Stimulated activated naive B cell treated with anti-CD40 and anti-IgM and Interleukin-4, amounts not matched to agents 10 μg/mL and 1 μg/mL and 100 μg/mL, for 72 hours (primary cell): ENCODE results near the gene ARMC9.
"Not testable (repeated sequence)": the region's sequence is repeated elsewhere in the genome, so short reads cannot be mapped to it uniquely, and the experiment has no call there.

Source experiments
- ATAC-seq, 2 donors: fragments of 150-1000 bp; cut with Tn5 transposase; replicated peaks; 2 replicates each; pipeline ENCODE4 v1.10.0; 2021; ENCODE audit warnings: moderate library complexity in 1 of 2
- DNase-seq: peaks from one replicate; pipeline ENCODE4 v3.0.0; 2021
- H3K27ac Mint-ChIP-seq: one replicate; pipeline ENCODE4 v1.8.0; 2022; ENCODE audit warnings: mild to moderate bottlenecking, mixed read lengths
- H3K27me3 Mint-ChIP-seq, 2 donors: one replicate each; pipeline ENCODE4 v1.8.0; 2022; ENCODE audit warnings: mixed read lengths in 2 of 2
- H3K36me3 Mint-ChIP-seq, 2 donors: one replicate each; pipeline ENCODE4 v1.8.0; 2022; ENCODE audit warnings: mixed read lengths in 2 of 2, mild to moderate bottlenecking in 1 of 2
- H3K4me1 Mint-ChIP-seq, 2 donors: one replicate each; pipeline ENCODE4 v1.8.0; 2022; ENCODE audit warnings: mixed read lengths in 2 of 2, mild to moderate bottlenecking in 1 of 2
- H3K4me3 Mint-ChIP-seq, 2 donors: one replicate each; pipeline ENCODE4 v1.8.0; 2022; ENCODE audit warnings: mild to moderate bottlenecking in 2 of 2, mixed read lengths in 2 of 2, moderate library complexity in 1 of 2
- H3K9me3 Mint-ChIP-seq, 2 donors: one replicate each; pipeline ENCODE4 v1.8.0; 2022; ENCODE audit warnings: mixed read lengths in 2 of 2, mild to moderate bottlenecking in 1 of 2

The ARMC9 gene

GRCh38 chr2:231341100-231341499 lies 142.7 kb downstream of the ARMC9 start:
- Mint-ChIP-seq H3K36me3 (peaks cover 0 to 10% of the 10 kb centered on the region in 2 donors), H3K4me1 (no peaks in the 10 kb centered on the region), H3K27ac (no peak overlapping the region), H3K9me3 (no peaks in the 10 kb centered on the region), H3K4me3 (no peak overlapping the region), H3K27me3 (no peaks in the 10 kb centered on the region)
- DNase-seq (no peak), ATAC-seq (no peak)

DNA sequence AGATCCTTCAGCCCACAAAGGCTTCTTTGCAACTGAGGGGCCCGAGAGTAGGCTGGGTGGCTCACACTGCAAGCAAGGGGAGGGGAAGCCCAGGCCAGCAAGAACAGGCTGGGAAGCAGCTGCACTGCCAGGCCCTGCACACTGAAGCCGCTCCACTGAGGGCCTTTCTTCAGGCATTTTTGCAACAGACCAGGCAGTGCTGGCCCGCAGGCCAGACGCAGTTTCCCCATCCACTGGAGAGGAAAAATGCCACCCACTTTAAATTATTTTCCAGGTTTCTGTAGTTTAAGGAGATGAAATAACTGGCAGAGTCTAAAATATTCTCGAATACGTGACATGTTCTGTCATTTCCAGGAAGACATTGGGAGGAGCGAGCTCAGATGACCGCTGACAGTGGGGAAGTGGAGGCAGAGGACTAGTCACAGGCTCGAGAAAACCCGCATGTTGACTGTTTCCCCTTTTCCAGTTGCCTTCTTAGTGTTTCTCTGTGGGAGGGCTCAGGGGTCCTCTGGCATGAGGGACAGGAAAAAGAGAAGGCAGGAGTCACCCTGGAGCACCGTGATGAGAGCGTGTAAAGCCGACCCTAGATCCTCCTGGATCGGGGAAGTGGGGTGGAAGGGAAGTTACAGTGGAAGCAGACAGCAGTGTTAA lies 143.8 kb downstream of the ARMC9 start:
- Mint-ChIP-seq H3K27ac (no peak overlapping the region), H3K4me3 (no peak overlapping the region), H3K4me1 (no peaks in the 10 kb centered on the region), H3K36me3 (peaks cover 0 to 10% of the 10 kb centered on the region in 2 donors), H3K27me3 (no peaks in the 10 kb centered on the region), H3K9me3 (no peaks in the 10 kb centered on the region)
- DNase-seq (no peak), ATAC-seq (no peak)

DNA sequence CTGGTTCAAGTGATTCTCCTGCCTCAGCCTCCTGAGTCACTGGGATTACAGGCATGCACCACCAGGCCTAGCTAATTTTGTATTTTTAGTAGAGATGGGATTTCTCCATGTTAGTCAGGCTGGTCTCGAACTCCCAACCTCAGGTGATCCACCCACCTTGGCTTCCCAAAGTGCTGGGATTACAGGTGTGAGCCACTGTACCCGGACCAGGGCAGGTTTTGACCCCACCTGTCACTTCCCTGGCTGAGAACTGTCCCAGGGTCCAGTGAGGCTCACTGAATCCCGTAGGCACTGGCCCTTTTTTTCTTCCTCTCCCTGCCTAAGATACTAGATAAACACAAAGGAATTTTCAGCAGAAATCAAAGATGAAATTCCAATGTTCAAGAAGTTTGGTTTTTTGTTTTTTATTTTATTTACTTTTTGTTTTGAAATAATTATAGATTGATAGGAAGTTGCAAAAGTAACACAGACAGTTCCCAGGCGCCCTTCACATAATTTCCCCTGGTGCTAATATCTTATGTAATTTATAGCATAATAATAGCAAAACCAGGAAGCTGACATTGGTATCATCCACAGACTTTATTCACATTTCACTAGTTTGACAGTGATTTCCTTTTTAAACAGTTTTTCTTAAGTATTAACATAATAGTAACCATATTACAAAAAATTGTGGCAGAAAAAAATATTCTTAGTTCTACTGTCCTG lies 144.7 kb downstream of the ARMC9 start:
- no peaks in the 10 kb centered on the region for H3K9me3 Mint-ChIP-seq
- no peak overlapping the region for H3K27ac Mint-ChIP-seq
- DNase-seq (no peak), ATAC-seq (no peak)
- no peak overlapping the region for H3K4me3 Mint-ChIP-seq
- H3K36me3 Mint-ChIP-seq: peaks cover 3 to 10% of the 10 kb centered on the region in 2 donors
- no peaks in the 10 kb centered on the region for H3K27me3 Mint-ChIP-seq
- H3K4me1 Mint-ChIP-seq: no peaks in the 10 kb centered on the region

DNA sequence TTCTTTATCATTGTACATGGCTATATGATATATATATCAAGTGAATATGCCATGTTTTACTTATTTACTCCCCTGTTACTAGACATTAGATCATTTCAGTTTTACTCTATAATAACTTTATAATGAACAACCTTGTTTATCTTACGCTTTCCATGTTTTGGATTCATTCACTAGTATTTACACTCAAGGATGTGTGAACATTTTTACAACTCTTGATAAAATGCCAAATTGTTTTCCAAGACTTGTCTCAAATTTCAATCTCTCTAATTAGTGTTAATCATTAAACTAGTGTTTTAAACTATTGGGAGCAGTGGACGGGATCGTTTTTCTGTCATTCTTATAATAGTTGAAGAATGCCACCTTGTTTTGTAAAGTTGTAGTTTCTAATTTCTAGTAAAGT lies 145.6 kb downstream of the ARMC9 start:
- Mint-ChIP-seq H3K4me3 (no peak overlapping the region), H3K36me3 (peaks cover 4 to 11% of the 10 kb centered on the region in 2 donors), H3K27ac (no peak overlapping the region), H3K9me3 (no peaks in the 10 kb centered on the region), H3K27me3 (peaks cover 0 to under 1% of the 10 kb centered on the region in 2 donors), H3K4me1 (no peaks in the 10 kb centered on the region)
- DNase-seq (no peak), ATAC-seq (no peak)

GRCh38 chr2:231344851-231345250 lies 146.4 kb downstream of the ARMC9 start:
- H3K27ac Mint-ChIP-seq: no peak overlapping the region
- peaks cover 0 to 3% of the 10 kb centered on the region in 2 donors for H3K27me3 Mint-ChIP-seq
- no peaks in the 10 kb centered on the region for H3K4me1 Mint-ChIP-seq
- H3K4me3 Mint-ChIP-seq: no peak overlapping the region
- DNase-seq (no peak), ATAC-seq (no peak)
- H3K36me3 Mint-ChIP-seq: peaks cover 7 to 12% of the 10 kb centered on the region in 2 donors
- H3K9me3 Mint-ChIP-seq: peaks cover 0 to 2% of the 10 kb centered on the region in 2 donors

GRCh38 chr2:231347081-231347480 lies 148.7 kb downstream of the ARMC9 start:
- Mint-ChIP-seq H3K36me3 (peaks cover 8 to 9% of the 10 kb centered on the region in 2 donors), H3K9me3 (peaks cover 0 to 2% of the 10 kb centered on the region in 2 donors), H3K4me3 (no peak overlapping the region), H3K4me1 (no peaks in the 10 kb centered on the region), H3K27ac (no peak overlapping the region), H3K27me3 (peaks cover 0 to 3% of the 10 kb centered on the region in 2 donors)
- ATAC-seq (no peak), DNase-seq (no peak)

- Mint-ChIP-seq H3K27me3 (peaks cover 0 to 3% of the 10 kb centered on the region in 2 donors), H3K4me3 (no peak overlapping the region), H3K36me3 (peaks cover 9 to 10% of the 10 kb centered on the region in 2 donors), H3K9me3 (peaks cover 0 to 2% of the 10 kb centered on the region in 2 donors), H3K4me1 (no peaks in the 10 kb centered on the region), H3K27ac (no peak overlapping the region)
- ATAC-seq (no peak), DNase-seq (no peak)
These were observed 149.2 kb downstream of the ARMC9 start for GRCh38 chr2:231347638-231348037.

DNA sequence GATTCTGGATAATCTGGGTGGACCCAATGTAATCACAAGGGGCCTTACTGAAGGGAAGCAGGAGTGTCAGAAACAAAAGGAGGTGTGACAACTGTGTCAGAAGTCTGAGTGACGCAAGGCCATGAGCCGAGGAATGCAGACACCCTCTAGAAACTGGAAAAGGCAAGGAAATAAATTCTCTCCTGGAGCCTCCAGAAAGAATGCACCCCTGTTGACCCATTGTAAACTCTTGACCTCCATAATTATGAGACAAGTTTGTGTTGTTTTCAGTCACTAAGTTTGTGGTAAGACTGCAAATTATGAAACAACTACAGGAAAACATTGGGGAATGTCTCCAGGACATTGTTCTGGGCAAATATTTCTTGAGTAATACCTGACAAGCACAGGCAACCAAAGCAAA lies 149.7 kb downstream of the ARMC9 start:
- no peak for ATAC-seq
- Mint-ChIP-seq H3K4me3 (no peak overlapping the region), H3K4me1 (no peaks in the 10 kb centered on the region), H3K9me3 (peaks cover 0 to 2% of the 10 kb centered on the region in 2 donors), H3K36me3 (peaks cover 9 to 10% of the 10 kb centered on the region in 2 donors), H3K27me3 (peaks cover 0 to 3% of the 10 kb centered on the region in 2 donors), H3K27ac (no peak overlapping the region)
- no peak for DNase-seq

GRCh38 chr2:231348704-231349373 lies 150.4 kb downstream of the ARMC9 start:
- Mint-ChIP-seq H3K36me3 (peaks cover 9 to 10% of the 10 kb centered on the region in 2 donors), H3K4me1 (no peaks in the 10 kb centered on the region), H3K27me3 (peaks cover 0 to 3% of the 10 kb centered on the region in 2 donors), H3K9me3 (peaks cover 0 to 2% of the 10 kb centered on the region in 2 donors), H3K27ac (no peak overlapping the region), H3K4me3 (no peak overlapping the region)
- DNase-seq (no peak), ATAC-seq (no peak)

DNA sequence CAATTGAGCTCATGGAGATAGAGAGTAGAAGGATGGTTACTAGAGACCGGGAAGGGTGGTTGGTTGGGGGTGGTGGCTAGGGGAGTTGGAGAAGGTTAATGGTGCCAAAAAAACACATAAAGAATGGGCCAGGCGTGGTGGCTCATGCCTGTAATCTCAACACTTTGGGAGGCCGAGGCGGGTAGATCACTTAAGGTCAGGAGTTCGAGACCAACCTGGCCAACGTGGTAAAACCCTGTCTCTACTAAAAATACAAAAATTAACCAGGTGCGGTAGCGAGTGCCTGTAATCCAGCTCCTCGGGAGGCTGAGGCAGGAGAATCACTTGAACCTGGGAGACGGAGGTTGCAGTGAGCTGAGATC lies 150.9 kb downstream of the ARMC9 start:
- H3K9me3 Mint-ChIP-seq, H3K4me1 Mint-ChIP-seq, H3K4me3 Mint-ChIP-seq, ATAC-seq, H3K36me3 Mint-ChIP-seq, H3K27ac Mint-ChIP-seq, DNase-seq, H3K27me3 Mint-ChIP-seq: not testable (repeated sequence)

GRCh38 chr2:231351648-231352047 lies 153.2 kb downstream of the ARMC9 start:
- Mint-ChIP-seq H3K4me1 (no peaks in the 10 kb centered on the region), H3K27ac (no peak overlapping the region)

GRCh38 chr2:231353469-231353868 lies 155.0 kb downstream of the ARMC9 start:
- no peak for ATAC-seq
- Mint-ChIP-seq H3K27me3 (peaks cover 0 to 3% of the 10 kb centered on the region in 2 donors), H3K9me3 (peaks cover 0 to 2% of the 10 kb centered on the region in 2 donors), H3K36me3 (peaks cover 7 to 10% of the 10 kb centered on the region in 2 donors), H3K27ac (no peak overlapping the region), H3K4me3 (no peak overlapping the region), H3K4me1 (peaks cover 0 to 1% of the 10 kb centered on the region in 2 donors)
- DNase-seq: no peak

More at GRCh38 chr2:231351648-231352047, 153.2 kb downstream of the ARMC9 start:
- Mint-ChIP-seq H3K9me3 (peaks cover 0 to 2% of the 10 kb centered on the region in 2 donors), H3K4me3 (no peak overlapping the region), H3K27me3 (peaks cover 0 to 3% of the 10 kb centered on the region in 2 donors), H3K36me3 (peaks cover 3 to 10% of the 10 kb centered on the region in 2 donors)
- ATAC-seq (no peak), DNase-seq (no peak)

DNA sequence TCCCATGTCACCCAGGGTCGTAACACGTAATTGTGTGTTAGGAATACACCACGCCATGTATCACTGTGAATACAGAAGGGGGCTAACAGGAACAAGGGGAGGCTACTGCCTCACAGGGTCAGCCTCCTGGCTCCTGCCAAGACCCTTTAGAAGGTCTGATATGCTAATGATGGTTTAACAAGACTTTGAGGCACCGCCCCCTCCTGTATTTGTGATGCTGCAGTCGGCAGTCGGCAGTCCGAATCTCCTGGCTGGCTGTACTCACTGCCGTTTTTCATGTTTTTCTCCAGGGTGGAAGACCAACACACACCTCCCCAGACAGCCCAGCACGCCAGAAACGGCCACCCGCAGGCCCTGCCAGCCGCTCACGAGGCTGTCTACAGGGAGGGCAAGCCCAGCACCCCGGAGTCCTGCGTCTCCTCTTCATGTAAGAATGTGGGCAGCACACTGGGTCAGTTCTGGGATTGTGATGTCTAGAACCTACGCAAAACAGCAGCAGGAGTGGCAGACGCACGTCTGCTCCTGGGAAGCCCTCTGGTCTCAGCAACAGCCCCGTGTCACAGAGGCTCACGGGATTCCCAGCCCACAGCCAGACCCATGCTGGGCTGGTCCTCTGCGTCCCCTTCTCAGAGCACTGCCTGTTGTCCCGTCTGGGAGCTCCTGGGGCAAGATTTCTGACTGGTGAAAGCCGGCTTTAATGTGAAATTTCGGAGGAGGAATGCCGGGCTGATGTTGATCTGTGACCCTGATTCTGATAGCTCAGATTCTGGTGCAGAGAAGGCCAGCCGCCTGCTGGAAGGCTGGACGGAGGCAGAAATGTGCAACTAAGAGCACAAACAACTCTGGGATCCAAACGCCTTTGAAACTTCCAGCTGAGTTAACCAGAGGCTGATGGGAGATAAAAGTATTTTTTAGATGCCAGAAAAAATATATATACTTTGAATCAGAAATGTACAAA lies 157.4 kb downstream of the ARMC9 start:
- DNase-seq: no peak
- no peak for ATAC-seq
- peaks cover 9 to 11% of the 10 kb centered on the region in 2 donors for H3K36me3 Mint-ChIP-seq
- H3K4me1 Mint-ChIP-seq: peaks cover 1 to 2% of the 10 kb centered on the region in 2 donors
- no peaks in the 10 kb centered on the region for H3K27me3 Mint-ChIP-seq
- H3K9me3 Mint-ChIP-seq: no peaks in the 10 kb centered on the region
- H3K4me3 Mint-ChIP-seq: no peak overlapping the region
- H3K27ac Mint-ChIP-seq: no peak overlapping the region

DNA sequence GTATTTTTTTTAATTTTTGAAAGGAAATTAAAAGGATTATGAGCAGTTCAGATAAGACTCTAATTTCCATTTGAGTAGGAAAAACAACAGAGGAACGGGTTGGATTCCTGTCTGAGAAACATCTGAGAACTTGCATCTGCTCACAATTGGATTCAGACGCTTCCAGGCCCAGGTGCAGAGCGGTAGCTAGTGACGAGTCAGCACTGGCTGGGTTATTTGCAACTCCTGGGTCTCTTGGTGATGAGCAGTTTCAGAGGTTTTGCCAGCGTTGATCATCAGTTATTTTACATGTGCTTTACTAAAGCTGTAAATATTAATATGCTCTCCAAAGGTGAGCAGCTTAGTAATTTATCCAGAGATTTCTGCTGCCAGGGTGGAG lies 158.0 kb downstream of the ARMC9 start:
- peaks cover 4 to 7% of the 10 kb centered on the region in 2 donors for H3K4me1 Mint-ChIP-seq
- H3K9me3 Mint-ChIP-seq: peaks cover 0 to 2% of the 10 kb centered on the region in 2 donors
- no peak overlapping the region for H3K27ac Mint-ChIP-seq
- ATAC-seq: no peak
- no peak overlapping the region for H3K4me3 Mint-ChIP-seq
- peaks cover 13 to 14% of the 10 kb centered on the region in 2 donors for H3K36me3 Mint-ChIP-seq
- H3K27me3 Mint-ChIP-seq: no peaks in the 10 kb centered on the region
- DNase-seq: no peak
